HG03378 (cell line): Measurements from ENCODE around the gene FGF23.
"Not testable (repeated sequence)": the region's sequence is repeated elsewhere in the genome, so short reads cannot be mapped to it uniquely, and the experiment has no call there.

Experiments used
- ATAC-seq: cut with Tn5 transposase; IDR thresholded peaks from one replicate; pipeline ENCODE4 v1.9.1; 2021; ENCODE audit warnings: mild to moderate bottlenecking, moderate library complexity; ENCODE audit not compliant: unreplicated experiment

Gene FGF23

GRCh38 chr12:4379405-4379804 is at the start of gene FGF23:
TSS of gene FGF23 (minus strand) at chr12:4379712. CDS start at chr12:4379582, 130 bp downstream.
- ATAC-seq, result no peak

GRCh38 chr12:4424422-4424821 is 44.9 kb upstream of the FGF23 start:
- ATAC-seq, result no peak

- no peak for ATAC-seq
These were observed 44.1 kb upstream of the FGF23 start for GRCh38 chr12:4423528-4424195.

GRCh38 chr12:4422985-4423384 is 43.5 kb upstream of the FGF23 start:
- no peak for ATAC-seq

GRCh38 chr12:4421590-4422031 is 42.1 kb upstream of the FGF23 start:
- no peak for ATAC-seq

GRCh38 chr12:4420138-4420670 is 40.7 kb upstream of the FGF23 start:
- ATAC-seq, result no peak

GRCh38 chr12:4418913-4419312 is 39.4 kb upstream of the FGF23 start:
- ATAC-seq, result no peak

GRCh38 chr12:4417936-4418335 is 38.4 kb upstream of the FGF23 start:
- no peak for ATAC-seq

GRCh38 chr12:4417455-4417854 is 37.9 kb upstream of the FGF23 start:
- ATAC-seq, result no peak

GRCh38 chr12:4416276-4416675 is 36.8 kb upstream of the FGF23 start:
- no peak for ATAC-seq

GRCh38 chr12:4412465-4412864 is 33.0 kb upstream of the FGF23 start:
- no peak for ATAC-seq

GRCh38 chr12:4412056-4412455 is 32.5 kb upstream of the FGF23 start:
- no peak for ATAC-seq

- ATAC-seq, result no peak
These were observed 27.6 kb upstream of the FGF23 start for GRCh38 chr12:4407136-4407535.

- not testable (repeated sequence) for ATAC-seq
These were observed 25.5 kb upstream of the FGF23 start for GRCh38 chr12:4404877-4405637.

- no peak for ATAC-seq
These were observed 23.5 kb upstream of the FGF23 start for GRCh38 chr12:4402996-4403395.

GRCh38 chr12:4401117-4401516 is 21.6 kb upstream of the FGF23 start:
- no peak for ATAC-seq

- ATAC-seq, result no peak
These were observed 16.3 kb upstream of the FGF23 start for GRCh38 chr12:4395818-4396217.

- no peak for ATAC-seq
These were observed 13.7 kb upstream of the FGF23 start for GRCh38 chr12:4393211-4393610.

- no peak for ATAC-seq
These were observed 12.8 kb upstream of the FGF23 start for GRCh38 chr12:4392223-4392742.

- ATAC-seq, result no peak
These were observed 9.2 kb upstream of the FGF23 start for GRCh38 chr12:4388662-4389061.

- ATAC-seq, result no peak
These were observed 8.5 kb upstream of the FGF23 start for GRCh38 chr12:4388032-4388431.

GRCh38 chr12:4387607-4388006 is 8.1 kb upstream of the FGF23 start:
- no peak for ATAC-seq
